Kidney (tissue), 14 donors: ENCODE measurements around the gene LYPD4. TPM values are rescaled to one million over a fixed set of nuclear protein-coding genes. Genes with fewer than 3 reads are reported as not detected.
A peak's percentile ranks its signal among the peaks of the same experiment; 100 is the strongest.

Source experiments
- DNase-seq, 5 donors: peaks; one replicate each; pipeline ENCODE4 v3.0.0-alpha.2; 2013 to 2020
- FAIRE-seq: peaks from 2 replicates; lab custom pipeline; 2012; peaks lifted over from hg19 to GRCh38; lab: Jason Lieb, UNC
- H3K27ac ChIP-seq, 2 donors: one replicate each; pipeline ENCODE4 v1.7.0; 2013; ENCODE audit warnings: low read depth in 2 of 2, low read length in 2 of 2, inconsistent platforms in 1 of 2
- H3K27me3 ChIP-seq: one replicate; pipeline ENCODE4 v1.7.1; 2013; ENCODE audit warnings: low read length, inconsistent platforms; ENCODE audit not compliant: control insufficient read depth, insufficient read depth
- H3K36me3 ChIP-seq, 3 donors: one replicate each; pipeline versions ENCODE4 v1.7.0 to v1.7.1; 2013; ENCODE audit warnings: low read length in 3 of 3, control low read depth in 1 of 3, inconsistent platforms in 1 of 3; ENCODE audit not compliant: insufficient read depth in 3 of 3, control insufficient read depth in 2 of 3
- H3K4me1 ChIP-seq, 3 donors: one replicate each; pipeline versions ENCODE4 v1.7.0 to v1.7.1; 2013; ENCODE audit warnings: low read length in 3 of 3, inconsistent platforms in 1 of 3, low read depth in 1 of 3; ENCODE audit not compliant: control insufficient read depth in 2 of 3, insufficient read depth in 2 of 3
- H3K4me3 ChIP-seq, 3 donors: one replicate each; pipeline versions ENCODE4 v1.7.0 to v1.8.1; 2013; ENCODE audit warnings: low read length in 3 of 3, control low read depth in 1 of 3, inconsistent platforms in 1 of 3
- H3K9ac ChIP-seq, 3 donors: one replicate each; pipeline versions ENCODE4 v1.7.0 to v1.7.1; 2013; ENCODE audit warnings: low read length in 3 of 3, control low read depth in 1 of 3, inconsistent platforms in 1 of 3
- H3K9me3 ChIP-seq, 3 donors: one replicate each; pipeline versions ENCODE4 v1.7.0 to v1.7.1; 2013; ENCODE audit warnings: low read length in 3 of 3, control low read depth in 1 of 3, inconsistent platforms in 1 of 3; ENCODE audit not compliant: control insufficient read depth in 2 of 3, insufficient read depth in 1 of 3
- CTCF ChIP-seq: IDR thresholded peaks from 3 replicates; pipeline ENCODE4 v1.5.1; 2012; ENCODE audit warnings: mild to moderate bottlenecking, moderate library complexity, borderline replicate concordance; ENCODE audit not compliant: insufficient read depth; ENCODE audit errors: extremely low read depth
- intact Hi-C: fragments of 100-400 bp; cut with DNase I; formaldehyde crosslinking; loops from one replicate; pipeline ENCODE4 v1.11.1; 2022
- polyA plus RNA-seq: library from polyadenylated mRNA; stranded (reverse); fragments of 350-450 nt; fragmentation: Illumina TruSeq; extraction: RNeasy Lipid Tissue Mini Kit (QIAGEN cat#74804); gene quantifications from one replicate; pipeline ENCODE4 v1.2.3, GENCODE V29; 2014; ENCODE audit warnings: low read depth, low replicate concordance; ENCODE audit not compliant: insufficient read depth
- total RNA-seq: library from RNA; stranded (reverse); fragmentation: NEBNext Ultra II Directional; extraction: Animal tissue kit (Norgen Biotek cat#: 25700); gene quantifications from one replicate; pipeline ENCODE4 v1.2.1, GENCODE V29; 2021
- donor health status: control.
- donor health status: control.
- donor health status: control.
- donor health status: control.
- donor health status: control.
- donor health status: DM: yes; HTN: yes; CAD: no.
- donor health status: Normal renal cell carcinoma (clear cell type).

The LYPD4 gene
- total and polyA plus RNA-seq, 2 donors from 2014 or later = not detected

DNA sequence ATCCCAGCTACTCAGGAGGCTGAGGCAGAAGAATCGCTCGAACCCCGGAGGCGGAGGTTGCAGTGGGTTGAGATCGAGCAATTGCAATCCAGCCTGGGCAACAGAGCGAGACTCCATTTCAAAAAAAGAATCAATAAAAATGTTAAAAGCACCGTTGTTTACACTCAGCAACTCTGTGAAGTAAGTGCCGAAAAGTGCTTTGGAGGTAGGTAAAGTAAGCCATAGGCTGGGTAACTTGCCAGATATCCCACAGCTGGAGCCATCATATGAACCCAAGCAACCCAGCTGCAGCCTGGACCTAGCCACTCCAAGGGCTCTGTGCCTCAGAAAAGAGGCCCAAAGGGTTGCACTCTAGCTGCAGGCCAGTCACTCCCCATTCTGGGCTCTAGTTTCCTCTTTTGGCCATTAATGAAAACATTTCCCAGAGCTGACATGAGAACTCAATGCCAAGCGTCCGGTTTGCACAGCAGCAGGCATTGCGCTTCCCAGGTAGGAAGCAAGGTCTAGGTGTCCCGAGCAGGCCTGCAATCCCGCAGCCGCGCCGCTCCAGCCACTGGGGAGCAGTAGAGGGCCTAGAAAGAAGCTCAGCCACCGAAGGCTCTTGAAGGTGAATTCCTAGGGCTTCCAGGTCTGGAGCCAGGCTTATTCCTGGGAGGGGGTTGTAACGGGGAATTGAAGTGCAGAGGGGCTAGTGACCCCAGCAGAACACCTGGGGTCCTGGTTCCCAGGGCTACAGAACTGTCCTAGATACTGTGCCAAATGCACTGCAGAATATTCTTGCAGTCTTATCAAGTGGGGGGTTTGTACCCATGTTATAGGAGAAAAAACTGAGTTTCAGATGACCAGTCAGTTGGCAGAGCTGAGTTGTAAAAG lies 28.5 kb upstream of the LYPD4 start:
- Histone ChIP-seq H3K9me3 (no peaks in the 10 kb centered on the region), H3K27ac (no peak overlapping the region), H3K36me3 (peaks cover 0 to 30% (median 13%) of the 10 kb centered on the region in 3 donors), H3K27me3 (no peaks in the 10 kb centered on the region), H3K9ac (no peak overlapping the region), H3K4me1 (peaks cover 0 to 3% (median 0%) of the 10 kb centered on the region in 3 donors), H3K4me3 (no peak overlapping the region)
- TF ChIP-seq CTCF = peak; percentile 58
- DNase-seq = peak; percentile 82 to 83 (median 82)
- no peak for FAIRE-seq
- intact Hi-C loops = no loop called here

DNA sequence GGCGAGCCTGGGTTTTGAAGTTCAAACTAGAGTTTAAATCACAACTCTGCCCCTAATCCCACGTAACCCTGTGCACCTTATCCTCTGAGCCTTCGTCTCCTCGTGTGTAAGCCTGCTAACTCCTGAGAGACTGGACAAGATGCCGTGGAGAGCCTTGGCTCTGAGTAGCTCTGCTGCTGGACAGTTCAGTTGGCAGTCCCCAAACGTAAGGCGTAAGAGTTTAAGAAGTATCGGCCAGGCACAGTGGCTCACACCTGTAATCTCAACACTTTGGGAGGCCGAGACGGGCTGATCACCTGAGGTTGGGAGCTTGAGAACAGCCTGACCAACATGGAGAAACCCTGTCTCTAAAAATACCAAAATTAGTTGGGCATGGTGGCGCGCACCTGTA lies 27.9 kb upstream of the LYPD4 start:
- Histone ChIP-seq H3K27ac (no peak overlapping the region), H3K9ac (no peak overlapping the region), H3K4me3 (no peak overlapping the region), H3K27me3 (no peaks in the 10 kb centered on the region), H3K4me1 (peaks cover 0 to 3% (median 0%) of the 10 kb centered on the region in 3 donors), H3K9me3 (no peaks in the 10 kb centered on the region), H3K36me3 (peaks cover 0 to 33% (median 13%) of the 10 kb centered on the region in 3 donors)
- no peak for TF ChIP-seq CTCF
- no peak for FAIRE-seq
- intact Hi-C loops = no loop called here
- peak in 1 of 5 donors; percentile 38 for DNase-seq

DNA sequence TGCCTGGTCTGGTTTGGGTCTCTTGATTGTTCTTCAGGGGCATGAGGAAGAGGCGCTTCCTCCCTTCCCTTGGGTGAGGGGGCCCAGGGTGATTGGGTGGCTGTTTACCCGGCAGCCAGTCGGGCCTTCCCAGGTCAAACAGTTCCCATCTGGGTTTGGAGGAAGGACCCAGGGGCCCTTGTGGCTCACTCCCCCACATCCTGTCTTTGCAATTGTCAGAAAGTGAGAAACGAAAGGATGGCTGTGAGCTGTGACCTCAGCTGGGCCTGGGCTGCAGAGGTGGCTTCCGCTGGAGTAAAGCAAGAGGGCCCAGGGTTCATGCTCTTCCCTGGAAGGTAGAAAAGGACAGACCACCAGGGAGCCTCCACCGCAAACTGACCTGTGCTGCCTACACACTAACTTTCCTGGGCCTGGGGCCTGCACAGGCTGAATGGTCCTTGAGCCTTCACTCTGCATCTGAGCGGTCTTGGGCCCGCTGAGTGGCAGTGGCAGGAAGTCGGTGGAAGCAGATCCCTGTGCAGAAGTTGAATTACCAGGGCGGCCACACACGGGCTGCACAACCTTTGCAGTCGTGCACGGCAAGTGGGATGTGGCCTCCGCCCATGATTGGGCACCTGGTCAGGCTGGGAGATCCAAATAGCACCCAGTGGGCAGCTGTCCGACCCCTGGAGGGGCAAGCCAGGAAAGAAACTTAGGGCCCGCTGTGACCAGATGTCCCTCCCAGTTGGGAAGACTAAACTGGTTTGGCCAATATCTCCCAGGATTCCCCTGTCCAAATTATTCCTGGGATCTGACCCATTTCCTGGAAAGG lies 27.3 kb upstream of the LYPD4 start:
- FAIRE-seq = no peak
- Histone ChIP-seq H3K36me3 (peaks cover 0 to 33% (median 13%) of the 10 kb centered on the region in 3 donors), H3K4me3 (no peak overlapping the region), H3K27me3 (no peaks in the 10 kb centered on the region), H3K4me1 (peaks cover 0 to 3% (median 0%) of the 10 kb centered on the region in 3 donors), H3K9me3 (no peaks in the 10 kb centered on the region), H3K9ac (no peak overlapping the region), H3K27ac (no peak overlapping the region)
- DNase-seq = peak in 1 of 5 donors; percentile 74
- intact Hi-C loops = no loop called here
- TF ChIP-seq CTCF = no peak
